Thoracic aorta (tissue), 2 donors: Measurements from ENCODE around the gene EHMT1. TPM values are rescaled to one million over a fixed set of nuclear protein-coding genes. Genes with fewer than 3 reads are reported as not detected.

Source experiments
- ATAC-seq: fragments of 150-250 bp; one replicate; pipeline ENCODE4 v1.8.0; 2017; ENCODE audit warnings: low read depth; ENCODE audit not compliant: insufficient number of reproducible peaks, low FRiP score
- DNase-seq: peaks from one replicate; pipeline ENCODE4 v3.0.0-alpha.2; 2020; ENCODE audit warnings: low spot score
- H3K27ac ChIP-seq, 2 donors: fragments of 200-600 bp; sonication (generic); 1 replicate in 1 of 2; 2 replicates in 1 of 2; pipeline ENCODE4 v1.5.1; 2016; ENCODE audit warnings: mild to moderate bottlenecking in 2 of 2, moderate library complexity in 2 of 2
- H3K27me3 ChIP-seq: fragments of 200-600 bp; sonication (generic); replicated peaks from 2 replicates; pipeline ENCODE4 v1.6.0; 2016; ENCODE audit warnings: mild to moderate bottlenecking; ENCODE audit not compliant: insufficient read depth
- H3K36me3 ChIP-seq: fragments of 200-600 bp; sonication (generic); one replicate; pipeline ENCODE4 v1.5.1; 2016
- H3K4me1 ChIP-seq, 2 donors: fragments of 200-600 bp; sonication (generic); 1 replicate in 1 of 2; 2 replicates in 1 of 2; pipeline versions ENCODE4 v1.5.1 to v1.6.0; 2016; ENCODE audit warnings: low read depth in 2 of 2, mild to moderate bottlenecking in 1 of 2; ENCODE audit not compliant: control insufficient read depth in 1 of 2
- H3K4me3 ChIP-seq: fragments of 200-600 bp; sonication (generic); 2 replicates; pipeline ENCODE4 v1.5.1; 2016; ENCODE audit warnings: mild to moderate bottlenecking
- H3K9me3 ChIP-seq: fragments of 200-600 bp; sonication (generic); 2 replicates; pipeline ENCODE4 v1.5.1; 2016
- CTCF ChIP-seq: fragments of 200-600 bp; sonication (generic); IDR thresholded peaks from one replicate; pipeline ENCODE4 v1.5.1; 2019; ENCODE audit warnings: antibody characterized with exemption
- total RNA-seq, 2 donors: library from RNA; depleted of rRNA; stranded (reverse); fragments of >200 nt; gene quantifications; one replicate each; pipeline versions ENCODE4 v1.1.0 to v1.2.3, GENCODE V29; 2016

The EHMT1 gene
- total RNA-seq, 2 donors from 2014 or later = 67.6 to 150 TPM

- no peak for ATAC-seq
- Histone ChIP-seq H3K9me3 (no peaks in the 10 kb centered on the region), H3K27ac (no peak overlapping the region), H3K4me3 (peak overlapping the region; percentile 89), H3K27me3 (no peaks in the 10 kb centered on the region), H3K4me1 (peaks cover 21 to 49% of the 10 kb centered on the region in 2 donors), H3K36me3 (no peaks in the 10 kb centered on the region)
- no peak for TF ChIP-seq CTCF
- no peak for DNase-seq
Measured at GRCh38 chr9:137607141-137607857, 11.5 kb upstream of the EHMT1 start.

DNA sequence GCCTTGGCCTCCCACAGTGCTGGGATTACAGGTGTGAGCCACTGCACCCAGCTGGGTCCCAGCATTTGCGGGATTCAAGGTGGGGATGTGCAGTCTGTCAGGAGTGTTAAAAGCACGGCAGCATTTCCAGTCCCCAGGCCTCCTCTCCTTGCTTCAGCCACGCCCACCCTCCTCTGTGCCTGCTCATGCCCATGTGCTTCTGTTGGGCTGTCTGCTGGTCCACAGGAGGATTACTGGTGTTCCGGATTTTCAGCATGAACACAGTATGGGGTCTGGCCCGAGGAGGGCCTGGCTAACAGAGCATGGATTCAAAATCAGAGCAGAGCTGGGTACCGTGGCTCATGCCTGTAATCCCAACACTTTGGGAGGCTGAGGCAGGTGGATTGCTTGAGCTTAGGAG lies 7.9 kb upstream of the EHMT1 start:
- TF ChIP-seq CTCF = no peak
- Histone ChIP-seq H3K27ac (no peak overlapping the region), H3K4me3 (no peak overlapping the region), H3K9me3 (no peaks in the 10 kb centered on the region), H3K4me1 (peaks cover 19 to 41% of the 10 kb centered on the region in 2 donors), H3K36me3 (peaks cover 18% of the 10 kb centered on the region), H3K27me3 (no peaks in the 10 kb centered on the region)
- ATAC-seq = no peak
- DNase-seq = no peak

- no peak for DNase-seq
- peaks cover 13 to 38% of the 10 kb centered on the region in 2 donors for H3K4me1 ChIP-seq
Measured at GRCh38 chr9:137611623-137612609, 6.9 kb upstream of the EHMT1 start.

GRCh38 chr9:137612741-137613142 lies 6.1 kb upstream of the EHMT1 start:
- Histone ChIP-seq H3K27ac (peak overlapping the region in 1 of 2 donors; percentile 53), H3K9me3 (no peaks in the 10 kb centered on the region), H3K36me3 (peaks cover 18% of the 10 kb centered on the region), H3K4me3 (no peak overlapping the region), H3K4me1 (peaks cover 17 to 38% of the 10 kb centered on the region in 2 donors), H3K27me3 (no peaks in the 10 kb centered on the region)
- no peak for TF ChIP-seq CTCF
- ATAC-seq (no peak), DNase-seq (no peak)

More at GRCh38 chr9:137611623-137612609, 6.9 kb upstream of the EHMT1 start:
- no peaks in the 10 kb centered on the region for H3K27me3 ChIP-seq
- no peak overlapping the region for H3K4me3 ChIP-seq
- H3K36me3 ChIP-seq = peaks cover 18% of the 10 kb centered on the region
- no peaks in the 10 kb centered on the region for H3K9me3 ChIP-seq
- H3K27ac ChIP-seq = peak overlapping the region in 1 of 2 donors; percentile 53
- TF ChIP-seq CTCF = no peak
- ATAC-seq = no peak

GRCh38 chr9:137613259-137613658 lies 5.5 kb upstream of the EHMT1 start:
- ATAC-seq (no peak), DNase-seq (no peak)
- Histone ChIP-seq H3K27me3 (no peaks in the 10 kb centered on the region), H3K4me1 (peaks cover 18 to 36% of the 10 kb centered on the region in 2 donors), H3K27ac (no peak overlapping the region), H3K9me3 (no peaks in the 10 kb centered on the region), H3K4me3 (no peak overlapping the region), H3K36me3 (peaks cover 18% of the 10 kb centered on the region)
- no peak for TF ChIP-seq CTCF
